ENCODE results near the gene RPL5.

RPL5 gene

DNA sequence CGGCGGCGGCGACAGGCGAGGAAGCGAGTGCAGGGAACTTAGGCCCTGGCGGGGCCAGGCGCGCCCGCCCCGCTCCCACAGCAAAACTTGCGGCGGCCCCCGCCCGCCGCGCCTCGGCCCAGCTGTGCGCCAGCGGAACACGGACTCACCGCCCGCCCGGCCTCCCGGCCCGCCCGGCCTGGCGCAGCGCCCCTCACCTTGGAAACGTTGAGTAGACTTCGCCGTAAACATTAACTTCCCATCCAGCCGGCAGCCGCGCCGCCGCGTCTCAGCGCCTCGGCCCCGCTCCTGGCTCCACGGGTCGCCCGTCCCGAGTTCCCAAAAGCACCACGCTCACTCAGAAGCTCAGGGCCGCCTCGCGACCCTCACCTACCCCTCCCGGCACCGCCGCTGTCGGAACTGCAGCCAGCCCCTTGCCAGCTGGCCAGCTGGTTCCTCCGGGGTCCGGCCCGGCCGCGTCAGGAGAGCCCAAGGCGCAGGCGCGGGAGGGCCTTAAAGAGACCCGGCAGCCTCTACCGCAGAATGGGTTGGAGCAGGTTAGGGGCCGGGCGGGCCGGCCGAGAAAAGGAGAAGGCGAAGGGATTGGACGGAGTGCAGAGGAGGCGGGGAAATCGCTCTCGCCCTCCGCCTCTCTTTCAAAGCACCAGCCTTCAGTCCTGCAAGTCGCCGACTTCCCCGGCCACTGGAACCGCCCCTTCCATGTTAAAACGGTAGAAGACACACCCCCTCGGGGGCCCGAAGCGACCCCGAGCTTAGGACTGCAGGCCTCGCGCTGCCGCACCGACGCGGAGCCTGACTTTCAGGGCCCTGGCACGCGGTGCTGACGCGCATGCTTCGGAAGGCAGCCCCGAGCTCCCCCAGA is 47.0 kb upstream of the RPL5 start, which contains the start of gene EVI5:
Gene EVI5 (minus strand): TSS at position 470 of the 862 bp plus-strand sequence. CDS start 48,562 bp downstream, outside the sequence.
- Histone ChIP-seq H3K4me3 (ENCODE audit: insufficient read depth, low read length, poor library complexity, severe bottlenecking) (peak within 1 kb of the TSS; percentile 96), H3K9me2 (replicated peaks; ENCODE audit: insufficient read depth, low read length) (no peaks in the 10 kb centered on the region), H2AFZ (ENCODE audit: low read depth, low read length, severe bottlenecking) (peak within 1 kb of the TSS; percentile 95), H3K27ac (ENCODE audit: low read depth, low read length) (peak within 1 kb of the TSS; percentile 41), H3K4me2 (ENCODE audit: low read depth, low read length, poor library complexity, severe bottlenecking) (peak within 1 kb of the TSS; percentile 85), H3K27me3 (ENCODE audit: low read length) (no peaks in the 10 kb centered on the region), H3K9me3 (ENCODE audit: insufficient read depth, low read length) (no peaks in the 10 kb centered on the region), H3K36me3 (ENCODE audit: low read length) (no peaks in the 10 kb centered on the region), H3K9ac (ENCODE audit: low read length) (peak within 1 kb of the TSS; percentile 73), H3F3A (ENCODE audit: insufficient read depth) (no peaks in the 10 kb centered on the region), H4K20me1 (ENCODE audit: low read depth, low read length) (no peaks in the 10 kb centered on the region), H3K79me2 (ENCODE audit: insufficient read depth, low read length) (peaks cover 4% of the 10 kb centered on the region; the same call in 1 of the 2 replicates)
- no peak for TF ChIP-seq EZH2phosphoT487 (conservative IDR thresholded peaks at IDR 0.05; ENCODE audit: low read length)
- TF ChIP-seq, protein P1, sequence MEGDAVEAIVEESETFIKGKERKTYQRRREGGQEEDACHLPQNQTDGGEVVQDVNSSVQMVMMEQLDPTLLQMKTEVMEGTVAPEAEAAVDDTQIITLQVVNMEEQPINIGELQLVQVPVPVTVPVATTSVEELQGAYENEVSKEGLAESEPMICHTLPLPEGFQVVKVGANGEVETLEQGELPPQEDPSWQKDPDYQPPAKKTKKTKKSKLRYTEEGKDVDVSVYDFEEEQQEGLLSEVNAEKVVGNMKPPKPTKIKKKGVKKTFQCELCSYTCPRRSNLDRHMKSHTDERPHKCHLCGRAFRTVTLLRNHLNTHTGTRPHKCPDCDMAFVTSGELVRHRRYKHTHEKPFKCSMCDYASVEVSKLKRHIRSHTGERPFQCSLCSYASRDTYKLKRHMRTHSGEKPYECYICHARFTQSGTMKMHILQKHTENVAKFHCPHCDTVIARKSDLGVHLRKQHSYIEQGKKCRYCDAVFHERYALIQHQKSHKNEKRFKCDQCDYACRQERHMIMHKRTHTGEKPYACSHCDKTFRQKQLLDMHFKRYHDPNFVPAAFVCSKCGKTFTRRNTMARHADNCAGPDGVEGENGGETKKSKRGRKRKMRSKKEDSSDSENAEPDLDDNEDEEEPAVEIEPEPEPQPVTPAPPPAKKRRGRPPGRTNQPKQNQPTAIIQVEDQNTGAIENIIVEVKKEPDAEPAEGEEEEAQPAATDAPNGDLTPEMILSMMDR (IDR thresholded peaks at IDR 0.05; ENCODE audit: insufficient read depth, low read length, poor library complexity, severe bottlenecking), result no peak

- no peak overlapping the region for H2AFZ ChIP-seq (ENCODE audit: low read depth, low read length, severe bottlenecking)
- no peak overlapping the region for H3K27ac ChIP-seq (ENCODE audit: low read depth, low read length)
- no peak overlapping the region for H3K4me2 ChIP-seq (ENCODE audit: low read depth, low read length, poor library complexity, severe bottlenecking)
- H3K36me3 ChIP-seq (ENCODE audit: low read length), result no peaks in the 10 kb centered on the region
- H4K20me1 ChIP-seq (ENCODE audit: low read depth, low read length), result no peaks in the 10 kb centered on the region
- H3F3A ChIP-seq (ENCODE audit: insufficient read depth), result no peaks in the 10 kb centered on the region
- H3K79me2 ChIP-seq (ENCODE audit: insufficient read depth, low read length), result peaks cover 4% of the 10 kb centered on the region; the same call in 1 of the 2 replicates
- no peaks in the 10 kb centered on the region for H3K9me2 ChIP-seq (replicated peaks; ENCODE audit: insufficient read depth, low read length)
- TF ChIP-seq, protein P1 (IDR thresholded peaks at IDR 0.05; ENCODE audit: insufficient read depth, low read length, poor library complexity, severe bottlenecking), result no peak
- no peak for TF ChIP-seq EZH2phosphoT487 (conservative IDR thresholded peaks at IDR 0.05; ENCODE audit: low read length)
- H3K9me3 ChIP-seq (ENCODE audit: insufficient read depth, low read length), result no peaks in the 10 kb centered on the region
- H3K4me3 ChIP-seq (ENCODE audit: insufficient read depth, low read length, poor library complexity, severe bottlenecking), result no peak overlapping the region
- no peak overlapping the region for H3K9ac ChIP-seq (ENCODE audit: low read length)
- no peaks in the 10 kb centered on the region for H3K27me3 ChIP-seq (ENCODE audit: low read length)
Observed at GRCh38 chr1:92786111-92786901, 45.5 kb upstream of the RPL5 start.

DNA sequence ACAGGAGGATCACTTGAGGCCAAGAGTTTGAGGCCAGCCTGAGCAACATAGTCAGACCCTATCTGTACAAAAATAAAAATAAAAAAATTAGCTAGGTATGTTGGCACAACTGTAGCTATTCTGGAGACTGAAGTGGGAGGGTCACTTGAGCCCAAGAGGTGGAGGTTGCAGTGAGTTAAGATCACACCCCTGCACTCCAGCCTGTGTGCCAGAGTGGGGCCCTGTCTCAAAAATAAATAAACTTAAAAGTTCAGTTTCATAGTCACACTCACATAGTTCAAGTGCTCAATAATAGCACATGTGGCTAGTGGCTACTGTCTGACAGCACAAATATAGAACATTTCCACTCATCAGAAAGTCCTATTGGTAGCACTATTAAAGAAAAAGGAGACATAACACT is 41.8 kb upstream of the RPL5 start:
- Histone ChIP-seq H3K36me3 (ENCODE audit: low read length) (no peaks in the 10 kb centered on the region), H3K9me2 (replicated peaks; ENCODE audit: insufficient read depth, low read length) (no peaks in the 10 kb centered on the region), H2AFZ (ENCODE audit: low read depth, low read length, severe bottlenecking) (no peak overlapping the region), H3F3A (ENCODE audit: insufficient read depth) (no peaks in the 10 kb centered on the region), H4K20me1 (ENCODE audit: low read depth, low read length) (no peaks in the 10 kb centered on the region), H3K4me3 (ENCODE audit: insufficient read depth, low read length, poor library complexity, severe bottlenecking) (no peak overlapping the region), H3K27me3 (ENCODE audit: low read length) (no peaks in the 10 kb centered on the region), H3K79me2 (ENCODE audit: insufficient read depth, low read length) (no peaks in the 10 kb centered on the region), H3K9ac (ENCODE audit: low read length) (no peak overlapping the region), H3K9me3 (ENCODE audit: insufficient read depth, low read length) (no peaks in the 10 kb centered on the region), H3K4me2 (ENCODE audit: low read depth, low read length, poor library complexity, severe bottlenecking) (no peak overlapping the region), H3K27ac (ENCODE audit: low read depth, low read length) (no peak overlapping the region)
- TF ChIP-seq, protein P1 (IDR thresholded peaks at IDR 0.05; ENCODE audit: insufficient read depth, low read length, poor library complexity, severe bottlenecking), result no peak
- no peak for TF ChIP-seq EZH2phosphoT487 (conservative IDR thresholded peaks at IDR 0.05; ENCODE audit: low read length)

Measured in SU-DHL-6 (cell line).